Retinal pigment epithelial cell (primary cell): ENCODE results near the gene ITSN2.

Source experiments
- DNase-seq: peaks from one replicate; pipeline ENCODE4 v3.0.0-alpha.2; 2010; ENCODE audit warnings: low read depth
- H3K4me3 ChIP-seq: 2 replicates; pipeline ENCODE4 v1.5.1; 2011; ENCODE audit warnings: mild to moderate bottlenecking, low read length, control low read depth, moderate library complexity
- CTCF ChIP-seq: conservative IDR thresholded peaks from 2 replicates; pipeline ENCODE4 v1.5.1; 2011; ENCODE audit warnings: low read depth, low read length, control low read depth, inconsistent platforms

Gene ITSN2

GRCh38 chr2:24237313-24237712, 123.0 kb downstream of the ITSN2 start:
- no peak overlapping the region for H3K4me3 ChIP-seq
- no peak for DNase-seq
- no peak for TF ChIP-seq CTCF

- no peak for DNase-seq
- no peak for TF ChIP-seq CTCF
- H3K4me3 ChIP-seq: no peak overlapping the region
Measured at GRCh38 chr2:24233321-24233720, 127.0 kb downstream of the ITSN2 start.

GRCh38 chr2:24231461-24231881, 128.9 kb downstream of the ITSN2 start:
- no peak for TF ChIP-seq CTCF
- DNase-seq: peak; percentile 4
- no peak overlapping the region for H3K4me3 ChIP-seq

GRCh38 chr2:24228470-24228869, 131.9 kb downstream of the ITSN2 start:
- peak; percentile 9 for DNase-seq

GRCh38 chr2:24225499-24226242, 134.7 kb downstream of the ITSN2 start:
- no peak for TF ChIP-seq CTCF
- DNase-seq: no peak
- no peak overlapping the region for H3K4me3 ChIP-seq

More at GRCh38 chr2:24228470-24228869, 131.9 kb downstream of the ITSN2 start:
- TF ChIP-seq CTCF: peak; percentile 51
- H3K4me3 ChIP-seq: no peak overlapping the region

- H3K4me3 ChIP-seq: no peak overlapping the region
- DNase-seq: no peak
- no peak for TF ChIP-seq CTCF
Measured at GRCh38 chr2:24222946-24223345, 137.4 kb downstream of the ITSN2 start.

GRCh38 chr2:24221343-24222050, 138.8 kb downstream of the ITSN2 start:
- H3K4me3 ChIP-seq: no peak overlapping the region
- DNase-seq: no peak
- TF ChIP-seq CTCF: no peak
